ENCODE results near the gene TROAP. TPM values are rescaled to one million over a fixed set of nuclear protein-coding genes. Genes with fewer than 3 reads are reported as not detected.

TROAP gene
- total RNA-seq, 2 experiments from 2014 or later = 107 to 111 TPM

- no peak for DNase-seq
- Mint-ChIP-seq H3K27ac (no peak within 1 kb of the TSS), H3K9me3 (ENCODE audit: insufficient read depth) (no peaks in the 10 kb centered on the region), H3K27me3 (ENCODE audit: low read depth) (peaks cover 51% of the 10 kb centered on the region), H3K4me3 (no peak within 1 kb of the TSS), H3K4me1 (ENCODE audit: low read depth) (peaks cover 22% of the 10 kb centered on the region), H3K36me3 (ENCODE audit: low read depth) (no peaks in the 10 kb centered on the region)
- no peak for ATAC-seq
- ChIA-PET POLR2A (interaction anchor here (0.9 to 1.0 kb wide), 2 partner anchors 28 to 30 kb away, joined by 3 to 4 read pairs; partner anchors contain the start of gene TROAP), CTCF (interaction anchor here (0.6 to 9.1 kb wide), 20 partner anchors 9 to 672 kb away, joined by 3 to 67 read pairs (median 4); partner anchors contain the start of genes C1QL4, DNAJC22, SPATS2 and TROAP)
Observed at GRCh38 chr12:49295082-49295936, 27.7 kb upstream of the TROAP start, which contains the start of gene PRPH. Gene PRPH, plus strand, starts transcription at chr12:49295147. Its CDS starts 54 bp downstream, at chr12:49295201.

DNA sequence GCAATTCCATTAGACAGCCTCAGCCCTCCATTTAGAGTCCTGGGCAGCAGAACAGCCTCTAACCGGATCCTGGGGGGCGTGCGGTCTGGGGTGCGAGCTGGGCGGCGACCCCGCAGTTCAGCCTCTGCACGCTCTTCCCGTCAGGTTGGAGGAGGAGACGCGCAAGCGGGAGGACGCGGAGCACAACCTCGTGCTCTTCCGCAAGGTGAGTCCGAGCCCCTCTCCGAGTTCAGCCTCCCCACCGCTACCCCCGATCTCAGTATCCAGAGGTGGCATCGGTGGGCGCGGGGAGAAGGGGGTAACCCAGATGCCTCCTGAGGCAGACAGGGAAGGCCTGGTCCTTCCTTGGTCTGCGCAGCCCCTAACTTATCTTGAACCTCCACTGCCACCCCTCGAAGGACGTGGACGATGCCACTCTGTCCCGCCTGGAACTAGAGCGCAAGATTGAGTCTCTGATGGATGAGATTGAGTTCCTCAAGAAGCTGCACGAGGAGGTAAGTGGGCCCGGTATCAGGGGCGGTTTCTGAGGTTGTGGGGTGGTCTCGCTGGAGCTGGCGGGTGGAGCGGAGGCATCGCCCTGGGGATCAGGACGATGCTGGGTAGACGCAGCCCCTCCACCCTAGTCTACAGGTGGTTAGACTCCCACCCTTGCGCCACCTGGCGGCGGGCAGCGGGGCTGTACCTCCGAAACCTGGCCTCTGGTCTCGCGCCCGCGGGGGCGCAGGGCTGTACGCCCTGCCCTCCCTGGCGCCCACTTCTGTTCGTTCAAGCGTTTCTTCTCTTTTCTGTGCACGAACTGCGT, 26.8 kb upstream of the TROAP start:
- POLR2A ChIA-PET = interaction anchor here (1.1 to 1.9 kb wide), 2 partner anchors 27 to 46 kb away, joined by 3 to 7 read pairs; partner anchors contain the start of gene TROAP
- DNase-seq = peak; percentile 76
- Mint-ChIP-seq H3K27ac (no peak overlapping the region), H3K9me3 (ENCODE audit: insufficient read depth) (no peaks in the 10 kb centered on the region), H3K27me3 (ENCODE audit: low read depth) (peaks cover 51% of the 10 kb centered on the region), H3K36me3 (ENCODE audit: low read depth) (no peaks in the 10 kb centered on the region), H3K4me1 (ENCODE audit: low read depth) (peaks cover 22% of the 10 kb centered on the region), H3K4me3 (peak overlapping the region; percentile 63)
- CTCF ChIA-PET = interaction anchor here (0.6 to 9.1 kb wide), 28 partner anchors 8 to 729 kb away, joined by 3 to 67 read pairs (median 4); partner anchors contain the start of genes C1QL4, DNAJC22, RACGAP1 and TROAP
- peak; percentile 73 for ATAC-seq

GRCh38 chr12:49296836-49297694, 26.0 kb upstream of the TROAP start:
- H3K36me3 Mint-ChIP-seq (ENCODE audit: low read depth) = no peaks in the 10 kb centered on the region
- POLR2A ChIA-PET = interaction anchor here (1.1 to 1.9 kb wide), 2 partner anchors 26 to 45 kb away, joined by 3 to 7 read pairs; partner anchors contain the start of gene TROAP
- CTCF ChIA-PET = interaction anchor here (0.8 to 9.1 kb wide), 29 partner anchors 8 to 729 kb away, joined by 3 to 67 read pairs (median 5); partner anchors contain the start of genes C1QL4, DNAJC22, RACGAP1 and SPATS2
- peaks cover 54% of the 10 kb centered on the region for H3K27me3 Mint-ChIP-seq (ENCODE audit: low read depth)
- peak overlapping the region; percentile 63 for H3K4me3 Mint-ChIP-seq
- peaks cover 27% of the 10 kb centered on the region for H3K4me1 Mint-ChIP-seq (ENCODE audit: low read depth)
- ATAC-seq = peak; percentile 64
- H3K27ac Mint-ChIP-seq = no peak overlapping the region
- peak; percentile 50 for DNase-seq
- no peaks in the 10 kb centered on the region for H3K9me3 Mint-ChIP-seq (ENCODE audit: insufficient read depth)

GRCh38 chr12:49297695-49298060, 25.4 kb upstream of the TROAP start:
- H3K27ac Mint-ChIP-seq = no peak overlapping the region
- CTCF ChIA-PET = interaction anchor here (0.9 to 9.1 kb wide), 23 partner anchors 9 to 220 kb away, joined by 3 to 67 read pairs (median 5); partner anchors contain the start of genes C1QL4, DNAJC22, SPATS2 and TROAP
- no peaks in the 10 kb centered on the region for H3K9me3 Mint-ChIP-seq (ENCODE audit: insufficient read depth)
- peaks cover 55% of the 10 kb centered on the region for H3K27me3 Mint-ChIP-seq (ENCODE audit: low read depth)
- POLR2A ChIA-PET = interaction anchor here (1.1 to 1.9 kb wide), 2 partner anchors 25 to 45 kb away, joined by 3 to 7 read pairs; partner anchors contain the start of gene TROAP
- H3K36me3 Mint-ChIP-seq (ENCODE audit: low read depth) = no peaks in the 10 kb centered on the region
- H3K4me3 Mint-ChIP-seq = peak overlapping the region; percentile 15
- ATAC-seq (no peak), DNase-seq (no peak)
- peaks cover 27% of the 10 kb centered on the region for H3K4me1 Mint-ChIP-seq (ENCODE audit: low read depth)

GRCh38 chr12:49298160-49298559, 24.9 kb upstream of the TROAP start:
- peak overlapping the region; percentile 2 for H3K4me3 Mint-ChIP-seq
- CTCF ChIA-PET = interaction anchor here (0.8 to 9.1 kb wide), 8 partner anchors 10 to 69 kb away, joined by 3 to 67 read pairs (median 6); partner anchors contain the start of genes C1QL4, DNAJC22, SPATS2 and TUBA1C
- DNase-seq (no peak), ATAC-seq (no peak)
- POLR2A ChIA-PET = no interaction called here
- no peaks in the 10 kb centered on the region for H3K36me3 Mint-ChIP-seq (ENCODE audit: low read depth)
- no peak overlapping the region for H3K27ac Mint-ChIP-seq
- no peaks in the 10 kb centered on the region for H3K9me3 Mint-ChIP-seq (ENCODE audit: insufficient read depth)
- H3K27me3 Mint-ChIP-seq (ENCODE audit: low read depth) = peaks cover 59% of the 10 kb centered on the region
- H3K4me1 Mint-ChIP-seq (ENCODE audit: low read depth) = peaks cover 27% of the 10 kb centered on the region

DNA sequence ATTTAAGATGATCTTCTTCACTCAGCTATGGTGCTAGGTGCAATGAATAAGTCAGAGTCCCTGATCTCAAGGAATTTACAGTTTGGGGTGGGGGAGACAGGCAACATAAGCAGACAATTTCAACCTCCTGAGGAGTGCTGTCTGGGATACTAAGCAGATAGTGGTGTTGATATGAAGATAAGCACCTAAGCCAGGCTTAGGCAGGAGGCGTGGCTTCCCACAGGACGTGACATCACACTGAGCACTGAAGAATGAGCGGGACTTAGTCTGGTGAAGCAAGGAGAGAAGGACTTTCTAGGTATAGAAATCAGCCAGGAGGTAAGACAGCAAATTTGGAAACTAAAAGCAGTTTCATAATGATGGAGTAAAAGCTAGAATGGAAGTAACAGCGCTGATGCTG, 21.3 kb upstream of the TROAP start:
- no peak overlapping the region for H3K4me3 Mint-ChIP-seq
- peaks cover 43% of the 10 kb centered on the region for H3K27me3 Mint-ChIP-seq (ENCODE audit: low read depth)
- POLR2A ChIA-PET = no interaction called here
- H3K27ac Mint-ChIP-seq = no peak overlapping the region
- no peaks in the 10 kb centered on the region for H3K9me3 Mint-ChIP-seq (ENCODE audit: insufficient read depth)
- H3K4me1 Mint-ChIP-seq (ENCODE audit: low read depth) = peaks cover 19% of the 10 kb centered on the region
- CTCF ChIA-PET = interaction anchor here (0.9 to 2.7 kb wide), 3 partner anchors 21 to 40 kb away, joined by 3 to 9 read pairs (median 4); partner anchors contain the start of gene TROAP
- DNase-seq = peak; percentile 36
- ATAC-seq = no peak
- no peaks in the 10 kb centered on the region for H3K36me3 Mint-ChIP-seq (ENCODE audit: low read depth)

GRCh38 chr12:49304161-49304560, 18.9 kb upstream of the TROAP start:
- no peak for ATAC-seq
- CTCF ChIA-PET = interaction anchor here (0.7 to 3.7 kb wide), 7 partner anchors 9 to 642 kb away, joined by 3 to 17 read pairs (median 7); partner anchors contain the start of genes DNAJC22 and PRPH
- Mint-ChIP-seq H3K36me3 (ENCODE audit: low read depth) (no peaks in the 10 kb centered on the region), H3K4me3 (no peak overlapping the region), H3K9me3 (ENCODE audit: insufficient read depth) (no peaks in the 10 kb centered on the region), H3K4me1 (ENCODE audit: low read depth) (peaks cover 5% of the 10 kb centered on the region), H3K27me3 (ENCODE audit: low read depth) (peaks cover 41% of the 10 kb centered on the region), H3K27ac (no peak overlapping the region)
- no peak for DNase-seq
- POLR2A ChIA-PET = interaction anchor here (1.2 kb wide), 1 partner anchor 19 kb away, joined by 4 read pairs; the partner anchor contains the start of gene TROAP

GRCh38 chr12:49305762-49306510, 17.1 kb upstream of the TROAP start:
- no peak for ATAC-seq
- H3K4me3 Mint-ChIP-seq = no peak overlapping the region

GRCh38 chr12:49309386-49309785, 13.7 kb upstream of the TROAP start:
- no peak overlapping the region for H3K4me3 Mint-ChIP-seq
- ATAC-seq (no peak), DNase-seq (no peak)
- ChIA-PET POLR2A (no interaction called here), CTCF (interaction anchor here (0.8 to 3.0 kb wide), 3 partner anchors 12 to 38 kb away, joined by 3 to 11 read pairs (median 3); partner anchors contain the start of gene DNAJC22)
- no peaks in the 10 kb centered on the region for H3K9me3 Mint-ChIP-seq (ENCODE audit: insufficient read depth)
- H3K36me3 Mint-ChIP-seq (ENCODE audit: low read depth) = no peaks in the 10 kb centered on the region
- no peaks in the 10 kb centered on the region for H3K4me1 Mint-ChIP-seq (ENCODE audit: low read depth)
- no peak overlapping the region for H3K27ac Mint-ChIP-seq
- H3K27me3 Mint-ChIP-seq (ENCODE audit: low read depth) = peaks cover 44% of the 10 kb centered on the region

More at GRCh38 chr12:49305762-49306510, 17.1 kb upstream of the TROAP start:
- POLR2A ChIA-PET = interaction anchor here (0.7 kb wide), 1 partner anchor 1548 kb away, joined by 3 read pairs; no protein-coding TSS in a partner anchor
- H3K27ac Mint-ChIP-seq = no peak overlapping the region
- H3K4me1 Mint-ChIP-seq (ENCODE audit: low read depth) = peaks cover 5% of the 10 kb centered on the region
- H3K9me3 Mint-ChIP-seq (ENCODE audit: insufficient read depth) = no peaks in the 10 kb centered on the region
- no peaks in the 10 kb centered on the region for H3K36me3 Mint-ChIP-seq (ENCODE audit: low read depth)
- DNase-seq = no peak
- CTCF ChIA-PET = interaction anchor here (0.9 to 3.7 kb wide), 6 partner anchors 10 to 52 kb away, joined by 3 to 17 read pairs (median 5); partner anchors contain the start of genes DNAJC22 and PRPH
- peaks cover 49% of the 10 kb centered on the region for H3K27me3 Mint-ChIP-seq (ENCODE audit: low read depth)
